Frontal cortex (tissue), 4 donors: ENCODE data around the gene DNAH14. TPM values are rescaled to one million over a fixed set of nuclear protein-coding genes. Genes with fewer than 3 reads are reported as not detected.
"Not testable (repeated sequence)": the region's sequence is repeated elsewhere in the genome, so short reads cannot be mapped to it uniquely, and the experiment has no call there.

ENCODE experiments used
- DNase-seq, 2 donors: peaks; one replicate each; pipeline ENCODE4 v3.0.0; 2012; ENCODE audit warnings: low spot score in 2 of 2
- FAIRE-seq: peaks from 2 replicates; lab custom pipeline; 2012; peaks lifted over from hg19 to GRCh38; lab: Jason Lieb, UNC
- total RNA-seq: library from RNA; depleted of rRNA; stranded (reverse); fragments of >200 nt; gene quantifications from one replicate; pipeline ENCODE4 v1.2.3, GENCODE V29; 2014
- donor health status: control.
- donor health status: control.
- donor health status: control.

Gene DNAH14
- total RNA-seq, 1 donor from 2014 or later = 37.5 TPM

DNA sequence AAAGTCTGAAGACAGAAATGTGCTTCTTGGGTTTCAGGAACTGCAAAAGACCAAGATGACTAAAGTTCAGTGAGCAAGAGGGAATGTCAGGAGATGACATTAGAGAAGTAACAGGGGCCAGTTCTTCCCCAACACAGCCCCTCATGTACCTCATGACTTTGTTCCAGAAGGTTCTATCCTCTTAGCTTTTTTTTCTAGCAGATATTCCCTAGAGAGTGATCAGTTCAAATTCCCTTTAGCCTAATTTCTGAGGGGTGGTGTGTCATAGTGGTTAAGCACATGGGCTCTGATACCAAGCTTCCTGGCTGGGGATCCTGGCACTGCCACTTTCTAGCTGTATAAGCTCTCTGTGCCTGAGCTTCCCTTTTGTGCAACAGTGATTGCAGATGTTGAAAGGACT is 390.4 kb downstream of the DNAH14 start:
- no peak for DNase-seq
- FAIRE-seq = no peak

DNA sequence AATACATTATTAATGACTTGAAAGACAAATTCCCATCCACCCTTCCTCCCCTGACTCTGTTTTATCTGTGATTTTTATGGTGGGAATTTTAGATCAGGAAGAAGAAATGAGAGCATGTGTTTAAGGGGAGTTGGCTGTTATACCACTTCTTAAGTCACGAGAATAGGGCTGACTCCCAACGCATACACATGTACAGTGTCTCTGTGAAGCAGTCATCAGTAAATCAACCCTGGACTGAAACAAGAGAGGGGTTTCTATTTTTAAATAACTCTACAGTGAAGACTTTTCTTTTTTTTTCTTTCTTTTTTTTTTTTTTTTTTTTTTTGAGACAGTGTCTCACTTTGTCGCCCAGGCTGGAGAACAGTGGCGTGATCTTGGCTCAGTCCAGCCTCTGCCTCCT is 392.3 kb downstream of the DNAH14 start:
- no peak for FAIRE-seq
- DNase-seq = no peak

DNA sequence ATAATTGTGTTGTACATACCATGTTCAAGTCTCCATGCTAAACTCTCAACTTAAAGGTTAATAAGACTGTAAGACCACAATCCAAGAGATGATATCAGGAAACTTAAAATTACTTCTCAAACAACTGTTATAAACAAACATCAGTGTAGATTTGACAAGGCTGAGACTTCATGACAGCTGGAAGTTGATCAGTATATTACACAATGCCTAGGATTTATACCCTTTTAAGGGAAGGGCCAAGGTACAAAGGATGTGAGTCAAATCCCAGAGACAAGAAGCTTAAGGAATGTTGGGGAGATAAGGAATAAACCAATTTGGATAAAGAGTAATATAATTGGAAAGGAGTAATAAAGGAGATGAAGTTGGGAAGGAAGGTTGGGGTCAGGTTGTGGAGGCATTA is 399.6 kb downstream of the DNAH14 start:
- DNase-seq (no peak), FAIRE-seq (no peak)

DNA sequence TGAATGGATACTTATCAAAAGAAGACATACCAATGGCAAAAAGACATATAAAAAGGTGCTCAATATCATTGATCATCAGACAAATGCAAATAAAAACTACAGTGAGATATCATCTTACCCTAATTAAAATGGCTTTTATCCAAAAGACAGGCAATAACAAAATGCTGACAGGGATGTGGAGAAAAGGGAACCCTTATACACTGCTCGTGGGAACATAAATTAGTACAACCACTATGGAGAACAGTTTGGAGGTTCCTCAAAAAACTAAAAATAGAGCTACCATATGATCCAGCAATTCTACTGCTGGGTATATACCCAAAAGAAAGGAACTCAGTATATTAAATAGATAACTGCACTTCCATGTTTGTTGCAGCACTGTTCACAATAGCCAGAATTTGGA is 400.5 kb downstream of the DNAH14 start:
- not testable (repeated sequence) for DNase-seq, FAIRE-seq

DNA sequence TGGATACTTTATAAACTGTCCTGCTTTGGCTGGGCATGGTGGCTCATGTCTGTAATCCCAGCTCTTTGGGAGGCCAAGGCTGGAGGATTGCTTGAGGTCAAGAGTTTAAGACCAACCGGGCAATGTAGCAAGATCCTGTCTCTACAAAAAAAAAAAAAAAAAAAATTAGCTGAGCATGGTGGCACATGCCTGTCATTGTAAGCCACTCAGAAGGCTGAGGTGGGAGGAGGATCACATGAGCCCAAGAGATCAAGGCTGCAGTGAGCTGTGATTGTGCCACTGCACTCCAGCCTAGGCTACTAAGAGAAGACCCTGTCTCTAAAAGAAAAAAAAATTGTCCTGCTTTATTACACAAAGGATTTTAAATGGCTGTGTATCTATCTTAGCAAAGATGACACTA is 403.2 kb downstream of the DNAH14 start:
- no peak for DNase-seq
- no peak for FAIRE-seq

DNA sequence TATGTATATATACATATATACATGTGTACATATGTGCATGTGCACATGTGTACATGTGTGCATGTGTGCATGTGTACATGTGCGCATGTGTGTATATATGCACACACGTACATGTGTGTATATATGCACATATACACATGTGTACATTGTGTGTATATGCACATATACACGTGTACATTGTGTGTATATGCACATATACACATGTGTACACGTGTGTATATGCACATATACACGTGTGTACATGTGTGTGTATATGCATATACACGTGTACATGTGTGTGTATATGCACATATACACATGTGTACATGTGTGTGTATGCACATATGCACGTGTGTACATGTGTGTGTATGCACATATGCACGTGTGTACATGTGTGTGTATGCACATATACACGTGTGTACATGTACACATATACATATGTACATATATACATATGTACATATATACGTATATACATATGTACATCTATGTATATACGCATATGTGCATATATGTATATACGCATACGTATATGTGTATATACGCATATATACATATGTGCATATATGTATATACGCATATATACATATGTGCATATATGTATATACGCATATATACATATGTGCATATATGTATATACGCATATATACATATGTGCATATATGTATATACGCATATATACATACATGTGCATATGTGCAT is 405.8 kb downstream of the DNAH14 start:
- not testable (repeated sequence) for DNase-seq
- FAIRE-seq = peak; percentile 84

DNA sequence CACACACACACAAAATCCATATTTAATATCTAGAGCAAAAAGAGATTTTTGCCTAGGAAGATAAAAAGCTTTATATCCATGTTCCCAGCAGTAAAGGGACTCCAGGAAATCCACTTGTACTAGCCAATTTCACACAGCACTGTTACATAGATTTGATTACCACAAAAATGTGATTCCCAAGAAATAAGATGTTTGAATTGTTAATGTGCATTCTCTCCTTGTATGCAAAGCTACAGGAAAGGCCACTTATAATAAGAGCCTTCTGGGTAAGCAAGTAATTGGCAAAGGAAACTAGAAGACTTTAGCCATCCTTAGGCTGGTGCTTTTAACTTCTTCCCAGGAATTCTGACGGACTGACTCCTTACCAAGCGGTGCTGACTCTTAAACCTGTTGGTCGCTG is 409.1 kb downstream of the DNAH14 start:
- DNase-seq = no peak
- no peak for FAIRE-seq

DNA sequence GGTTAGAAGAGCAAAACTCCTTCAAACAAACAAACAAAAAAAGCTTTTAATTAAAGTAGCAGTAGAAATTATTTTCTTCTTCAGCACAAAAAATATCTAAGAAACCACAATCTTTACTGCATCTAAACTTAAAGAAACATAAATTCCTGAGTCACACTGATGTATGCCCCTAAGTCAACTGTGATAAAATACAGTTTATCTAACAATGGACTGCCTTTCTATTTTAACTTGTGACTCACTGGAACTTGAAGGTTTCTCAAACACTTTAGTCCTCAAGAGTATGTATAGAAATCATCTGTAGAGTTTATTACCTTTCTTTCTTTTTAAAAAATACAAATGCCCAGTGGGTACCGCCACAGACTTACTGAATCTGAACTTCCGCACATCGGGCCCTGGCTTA is 412.2 kb downstream of the DNAH14 start:
- FAIRE-seq = no peak
- DNase-seq = no peak

DNA sequence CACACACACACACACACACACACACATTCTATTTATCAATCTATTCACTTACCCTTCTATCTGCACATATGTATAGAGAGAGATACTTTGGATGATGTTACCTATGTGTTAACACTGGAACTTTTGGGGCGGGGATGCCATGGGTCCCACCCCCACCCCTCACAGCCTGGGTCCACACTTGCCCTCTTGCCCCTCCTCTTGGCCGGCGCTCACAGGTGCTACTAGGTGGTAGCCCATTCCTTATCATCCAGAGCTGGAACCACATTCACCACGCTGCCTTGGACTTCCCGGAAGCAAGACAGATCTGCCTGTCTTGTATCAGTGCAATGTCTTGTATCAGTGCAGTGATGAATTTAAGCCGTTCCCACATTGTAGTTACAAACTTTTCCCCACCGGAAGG is 413.2 kb downstream of the DNAH14 start:
- FAIRE-seq = no peak
- no peak for DNase-seq

DNA sequence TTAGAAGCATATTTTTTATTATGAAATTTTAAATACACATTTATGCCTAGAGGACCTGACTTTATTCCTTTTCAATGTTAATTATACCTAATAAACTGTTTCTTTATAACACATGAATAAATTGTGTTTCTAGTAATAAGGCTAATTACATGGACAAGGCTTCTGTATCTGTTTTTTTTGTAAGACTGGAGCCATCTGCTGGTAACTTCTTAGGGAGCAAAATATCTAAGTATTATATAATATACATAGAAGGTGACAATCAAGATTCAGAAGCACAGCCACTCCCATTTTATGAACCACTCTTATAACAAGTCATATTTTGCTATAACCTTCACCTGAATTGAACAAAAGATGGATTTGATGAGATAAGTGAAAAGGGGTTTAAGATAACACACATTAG is 414.1 kb downstream of the DNAH14 start:
- FAIRE-seq (no peak), DNase-seq (no peak)

DNA sequence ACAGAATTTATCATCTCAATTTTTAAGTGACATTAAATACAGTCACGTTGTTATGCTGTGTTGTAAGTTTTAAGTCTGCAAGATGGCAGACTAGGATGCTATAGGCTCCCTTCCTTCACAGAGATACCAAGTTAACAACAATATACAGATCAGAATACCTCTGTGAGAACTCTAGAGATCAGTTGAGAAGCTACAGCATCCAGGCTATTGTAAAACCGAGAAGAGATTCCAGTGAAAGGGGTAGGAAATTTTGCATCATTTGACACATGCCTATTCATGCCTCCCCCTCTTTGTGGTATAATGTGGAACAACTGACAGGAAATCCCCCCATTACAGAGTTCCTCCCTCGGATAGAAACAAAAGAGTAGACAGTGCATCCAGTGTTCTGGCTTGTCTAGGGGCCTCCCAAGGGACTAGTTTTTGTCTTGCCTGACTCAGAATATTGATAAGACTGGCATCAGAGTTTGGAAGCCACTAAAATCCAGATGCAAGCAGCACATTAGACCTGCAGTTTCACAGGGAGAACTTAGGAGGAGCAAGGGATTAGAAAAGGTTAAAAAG is 417.7 kb downstream of the DNAH14 start:
- DNase-seq (no peak), FAIRE-seq (no peak)

DNA sequence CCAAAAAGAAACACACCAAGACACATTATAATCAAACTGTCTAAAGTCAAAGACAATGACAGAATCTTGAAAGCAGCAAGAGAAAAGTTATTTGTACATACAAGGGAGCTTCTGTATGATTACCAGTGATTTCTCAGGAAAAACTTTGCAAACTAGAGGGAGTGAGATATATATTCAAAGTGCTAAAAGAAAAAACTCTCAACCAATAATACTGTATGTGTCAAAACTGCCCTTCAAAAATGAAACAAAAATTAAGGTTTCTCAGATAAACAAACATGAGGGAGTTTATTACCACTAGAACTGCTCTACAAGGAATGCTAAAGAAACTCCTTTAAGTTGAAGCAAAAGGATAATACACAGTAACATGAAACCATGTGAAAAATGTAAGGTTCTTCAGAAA is 418.9 kb downstream of the DNAH14 start:
- FAIRE-seq = no peak
- no peak for DNase-seq

DNA sequence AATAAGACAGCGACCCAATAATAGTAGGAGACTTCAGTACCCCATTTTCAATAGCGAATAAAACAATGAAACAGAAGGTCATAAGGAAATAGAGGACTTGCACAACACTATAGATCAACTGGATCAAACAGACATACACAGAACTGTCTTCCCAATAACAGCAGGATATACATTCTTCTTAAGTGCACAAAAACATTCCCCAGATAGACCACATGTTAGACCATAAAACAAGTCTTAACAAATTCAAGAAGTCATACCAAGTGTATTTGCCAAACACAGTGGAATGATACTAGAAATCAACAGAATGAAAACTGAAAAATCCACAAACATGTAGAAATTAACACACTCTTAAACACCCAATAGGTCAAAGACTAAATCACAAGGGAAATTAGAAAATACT is 420.4 kb downstream of the DNAH14 start:
- FAIRE-seq (no peak), DNase-seq (no peak)

DNA sequence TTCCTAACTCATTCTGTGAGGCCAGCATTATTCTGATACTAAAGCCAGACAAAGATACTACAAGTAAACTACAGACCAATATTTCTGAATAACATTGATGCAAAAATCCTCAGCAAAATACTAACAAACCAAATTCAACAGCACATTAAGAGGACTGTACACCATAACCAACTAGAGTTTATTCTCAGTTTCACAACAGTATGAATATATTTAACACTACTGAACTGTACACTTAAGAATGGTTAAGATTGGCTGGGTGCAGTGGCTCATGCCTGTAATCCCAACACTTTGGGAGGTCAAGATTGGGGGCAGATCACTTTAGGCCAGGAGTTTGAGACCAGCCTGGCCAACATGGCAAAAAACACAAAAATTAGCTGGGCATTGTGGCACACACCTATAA is 421.4 kb downstream of the DNAH14 start:
- no peak for DNase-seq
- no peak for FAIRE-seq

DNA sequence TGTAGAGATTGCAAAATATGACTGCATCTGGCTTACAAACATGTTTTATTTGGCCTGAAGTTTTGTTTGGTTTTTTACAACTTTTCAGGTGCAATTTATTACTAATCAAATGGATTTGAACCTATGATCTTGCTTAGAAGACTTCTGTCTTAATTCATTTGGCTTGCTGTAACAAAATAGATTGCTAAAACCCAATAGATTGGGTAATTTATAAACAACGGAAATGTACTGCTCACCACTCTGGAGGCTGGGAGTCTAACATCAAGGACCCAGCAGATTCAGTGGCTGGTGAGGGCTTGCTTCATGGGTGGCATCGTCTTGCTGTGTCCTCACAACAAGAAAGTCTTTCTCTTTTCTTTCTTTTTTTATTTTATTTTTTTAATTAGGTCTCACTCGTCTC is 425.4 kb downstream of the DNAH14 start:
- DNase-seq (no peak), FAIRE-seq (no peak)

DNA sequence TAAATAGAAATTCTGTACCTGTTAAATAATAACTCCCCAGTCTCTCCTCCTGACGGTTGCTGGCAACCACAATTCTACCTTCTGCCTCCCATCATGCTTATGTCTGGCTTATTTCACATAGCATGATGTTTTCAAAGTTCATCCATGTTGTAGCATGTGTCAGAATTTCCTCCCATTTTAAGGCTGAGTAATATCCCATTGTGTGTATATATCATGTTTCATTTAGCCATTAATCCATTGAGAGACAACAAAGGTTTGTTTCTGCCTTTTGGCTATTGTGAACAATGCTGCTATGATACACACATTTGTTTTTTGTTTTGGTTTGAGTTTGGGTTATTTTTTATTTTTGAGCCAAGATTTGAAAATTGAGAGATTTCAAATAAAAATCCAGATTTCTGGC is 426.4 kb downstream of the DNAH14 start:
- DNase-seq (no peak), FAIRE-seq (no peak)

DNA sequence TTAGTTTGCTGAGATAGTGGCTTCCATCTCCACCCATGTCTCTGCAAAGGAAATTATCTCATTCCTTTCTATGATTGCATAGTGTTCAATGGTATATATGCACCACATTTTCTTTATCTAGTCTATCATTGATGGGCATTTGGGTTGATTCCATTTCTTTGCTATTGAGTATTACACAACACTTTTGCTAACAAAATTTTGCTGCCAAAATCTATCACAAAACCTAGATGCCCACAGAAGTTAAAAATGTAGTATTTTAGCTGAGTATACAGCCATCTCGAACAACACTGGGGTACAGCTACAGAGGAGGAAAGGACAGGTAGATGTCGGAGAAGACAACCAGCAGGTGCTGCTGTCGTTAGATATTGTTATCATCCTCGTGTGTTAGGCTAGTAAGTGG is 430.6 kb downstream of the DNAH14 start:
- FAIRE-seq (no peak), DNase-seq (no peak)

DNA sequence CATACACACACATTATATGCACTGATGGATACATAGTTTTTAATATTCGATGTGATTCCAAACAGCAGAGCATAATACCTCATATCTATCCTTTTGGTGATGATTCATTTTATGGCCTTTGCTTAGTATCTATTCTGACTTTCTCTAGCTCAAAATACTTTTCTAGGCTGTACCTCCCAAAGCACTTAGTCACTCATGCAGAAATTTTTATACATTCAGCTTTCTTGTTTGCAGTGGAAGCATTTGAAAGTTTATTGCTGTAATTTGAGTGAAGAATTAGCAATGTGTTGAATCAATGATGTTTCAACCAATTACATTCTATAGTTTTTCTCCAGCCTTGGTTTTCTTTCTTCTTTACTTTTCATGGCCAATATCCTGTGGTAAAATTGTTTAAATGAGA is 431.7 kb downstream of the DNAH14 start:
- FAIRE-seq (no peak), DNase-seq (no peak)

DNA sequence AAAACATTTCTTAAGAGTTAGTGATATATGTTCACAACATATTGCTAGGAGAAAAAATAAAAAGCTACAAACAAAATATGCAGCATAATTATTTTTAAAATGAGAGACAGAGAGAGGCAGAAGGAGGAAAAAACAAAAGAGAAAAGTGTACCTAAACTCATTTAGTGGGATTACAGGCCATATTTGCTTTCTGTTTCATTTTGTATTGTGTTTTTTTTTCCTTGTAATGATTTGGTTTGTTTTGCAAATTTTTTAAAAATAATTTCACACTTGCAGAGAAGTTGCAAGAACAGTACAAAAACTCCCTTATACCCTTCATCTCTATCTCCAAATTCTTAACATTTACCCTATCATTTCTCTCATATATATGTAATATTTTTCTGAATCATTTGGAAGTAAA is 433.3 kb downstream of the DNAH14 start:
- FAIRE-seq (no peak), DNase-seq (no peak)

DNA sequence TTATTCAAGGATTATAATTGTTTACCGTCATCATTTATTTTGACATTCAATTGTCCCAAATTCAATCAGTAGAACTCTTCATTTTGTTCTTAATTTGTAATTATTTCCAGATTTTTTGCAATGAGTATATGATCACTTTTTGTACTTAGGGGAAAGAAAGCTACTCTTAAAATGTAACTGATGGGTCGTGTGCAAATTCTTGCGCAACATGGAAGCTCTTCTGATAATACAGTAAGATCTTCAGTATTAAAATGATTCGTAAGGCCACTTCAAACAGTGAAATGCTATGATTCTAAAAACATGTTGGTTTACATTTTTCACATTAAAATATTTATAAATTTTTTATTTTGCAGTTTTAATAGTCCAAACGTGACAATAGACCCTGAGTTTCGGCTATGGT is 435.0 kb downstream of the DNAH14 start:
- DNase-seq (no peak), FAIRE-seq (no peak)

DNA sequence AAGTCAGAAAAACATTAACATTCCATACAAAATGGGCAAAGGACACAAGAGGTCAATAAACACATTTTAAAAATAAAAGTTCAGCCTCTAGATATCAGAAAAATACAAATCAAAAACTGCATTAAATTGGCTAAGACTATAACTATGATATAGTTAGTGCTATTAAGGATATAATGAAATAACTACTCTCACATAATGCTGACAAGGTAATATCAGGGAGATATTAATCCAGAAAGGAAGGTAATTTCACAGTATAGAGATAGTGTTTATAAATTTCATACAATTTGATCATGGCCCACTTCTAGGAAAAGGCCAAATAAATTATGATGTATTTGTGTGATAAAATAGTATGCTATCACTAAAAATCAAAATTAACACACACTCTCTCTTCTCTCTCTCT is 436.5 kb downstream of the DNAH14 start:
- FAIRE-seq = no peak
- no peak for DNase-seq

DNA sequence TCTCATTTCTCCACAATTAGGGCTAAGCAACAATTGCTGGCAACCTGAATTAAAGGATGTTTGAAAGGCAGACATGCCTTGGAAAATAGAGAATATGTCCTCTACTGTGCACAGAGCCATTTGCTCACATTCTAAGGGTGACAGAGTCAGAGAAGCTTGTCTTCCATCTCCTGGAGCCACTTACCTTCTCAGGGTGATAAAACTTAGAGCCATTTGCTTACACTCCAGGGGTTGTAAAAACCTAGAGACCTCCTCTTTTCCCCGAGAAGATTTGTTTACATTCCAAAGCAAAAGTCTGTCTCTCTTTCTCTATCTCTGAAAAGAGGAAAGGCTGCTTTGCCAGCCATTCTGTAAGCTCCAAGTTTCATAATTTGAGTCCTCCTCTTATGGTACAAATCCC is 437.1 kb downstream of the DNAH14 start:
- no peak for FAIRE-seq

More for the DNA sequence above, 437.1 kb downstream of the DNAH14 start:
- DNase-seq = no peak
